Type B pancreatic cell (in vitro differentiated cells): ENCODE measurements around the gene TIMP2. TPM values are rescaled to one million over a fixed set of nuclear protein-coding genes. Genes with fewer than 3 reads are reported as not detected.

ENCODE experiments used
- DNase-seq: peaks from one replicate; pipeline ENCODE4 v3.0.0; 2021; ENCODE audit warnings: mixed read lengths; ENCODE audit not compliant: unreplicated experiment; ENCODE audit errors: extremely low spot score
- H3K27ac Mint-ChIP-seq: 2 replicates; pipeline ENCODE4 v1.8.0; 2021; ENCODE audit warnings: mild to moderate bottlenecking, mixed read lengths
- H3K27me3 Mint-ChIP-seq: 2 replicates; pipeline ENCODE4 v1.8.0; 2021; ENCODE audit warnings: mixed read lengths
- H3K36me3 Mint-ChIP-seq: 2 replicates; pipeline ENCODE4 v1.8.0; 2021; ENCODE audit warnings: mixed read lengths
- H3K4me1 Mint-ChIP-seq: one replicate; pipeline ENCODE4 v1.8.0; 2021; ENCODE audit warnings: mixed read lengths; ENCODE audit not compliant: unreplicated experiment
- H3K4me3 Mint-ChIP-seq: 2 replicates; pipeline ENCODE4 v1.8.0; 2021; ENCODE audit warnings: mild to moderate bottlenecking, mixed read lengths
- H3K9me3 Mint-ChIP-seq: 2 replicates; pipeline ENCODE4 v1.8.0; 2021; ENCODE audit warnings: mixed read lengths
- total RNA-seq: library from RNA; stranded (reverse); gene quantifications from 2 replicates; pipeline ENCODE4 v1.2.1, GENCODE V29; 2021; ENCODE audit warnings: low replicate concordance
- TF ChIP-seq, protein P1 (sequence below): fragments of 200-600 bp; sonication (generic); conservative IDR thresholded peaks from 2 replicates; pipeline ENCODE4 v1.5.0; 2021; ENCODE audit warnings: antibody characterized with exemption, mild to moderate bottlenecking

The TIMP2 gene
- total RNA-seq, 1 donor from 2014 or later, result 125 TPM

DNA sequence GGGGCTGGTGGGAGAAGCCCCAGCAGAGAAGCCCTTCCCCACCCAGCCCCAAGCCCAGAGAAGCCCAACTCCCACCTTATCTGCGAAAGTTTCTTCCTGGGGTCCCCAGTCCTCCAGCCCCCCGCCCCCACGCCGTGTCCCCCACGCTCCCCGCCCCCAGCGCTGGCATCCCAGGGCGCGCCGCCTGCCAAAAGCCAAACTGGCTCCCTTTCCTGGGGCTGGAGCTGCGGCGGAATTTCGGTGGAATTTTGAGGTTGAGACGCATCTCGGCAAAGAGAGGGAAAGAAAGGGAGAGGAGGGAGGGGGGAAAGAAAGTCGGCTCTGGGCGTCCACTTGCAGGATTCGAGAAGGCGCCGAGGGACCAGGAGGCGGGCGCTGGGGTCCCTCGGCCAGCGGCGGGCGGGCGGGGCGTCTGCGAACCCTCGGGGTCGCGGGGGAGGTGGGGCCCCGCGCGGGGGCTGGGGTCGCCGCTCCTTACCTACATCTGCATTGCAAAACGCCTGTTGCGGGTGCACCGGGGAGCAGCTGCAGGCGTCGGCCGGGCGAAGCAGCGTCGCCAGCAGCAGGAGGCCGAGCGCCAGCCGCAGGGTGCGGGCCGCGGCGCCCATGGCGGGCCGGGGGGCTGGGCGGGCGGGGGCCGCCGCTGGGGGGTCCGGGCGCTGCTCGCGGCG is 571 bp downstream of the TIMP2 start:
- H3K27ac Mint-ChIP-seq, result no peak overlapping the region
- H3K36me3 Mint-ChIP-seq, result peaks cover 9% of the 10 kb centered on the region
- no peaks in the 10 kb centered on the region for H3K9me3 Mint-ChIP-seq
- peak overlapping the region; percentile 90 for H3K4me3 Mint-ChIP-seq
- TF ChIP-seq, protein P1, sequence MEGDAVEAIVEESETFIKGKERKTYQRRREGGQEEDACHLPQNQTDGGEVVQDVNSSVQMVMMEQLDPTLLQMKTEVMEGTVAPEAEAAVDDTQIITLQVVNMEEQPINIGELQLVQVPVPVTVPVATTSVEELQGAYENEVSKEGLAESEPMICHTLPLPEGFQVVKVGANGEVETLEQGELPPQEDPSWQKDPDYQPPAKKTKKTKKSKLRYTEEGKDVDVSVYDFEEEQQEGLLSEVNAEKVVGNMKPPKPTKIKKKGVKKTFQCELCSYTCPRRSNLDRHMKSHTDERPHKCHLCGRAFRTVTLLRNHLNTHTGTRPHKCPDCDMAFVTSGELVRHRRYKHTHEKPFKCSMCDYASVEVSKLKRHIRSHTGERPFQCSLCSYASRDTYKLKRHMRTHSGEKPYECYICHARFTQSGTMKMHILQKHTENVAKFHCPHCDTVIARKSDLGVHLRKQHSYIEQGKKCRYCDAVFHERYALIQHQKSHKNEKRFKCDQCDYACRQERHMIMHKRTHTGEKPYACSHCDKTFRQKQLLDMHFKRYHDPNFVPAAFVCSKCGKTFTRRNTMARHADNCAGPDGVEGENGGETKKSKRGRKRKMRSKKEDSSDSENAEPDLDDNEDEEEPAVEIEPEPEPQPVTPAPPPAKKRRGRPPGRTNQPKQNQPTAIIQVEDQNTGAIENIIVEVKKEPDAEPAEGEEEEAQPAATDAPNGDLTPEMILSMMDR, result no peak
- H3K27me3 Mint-ChIP-seq, result no peaks in the 10 kb centered on the region
- DNase-seq, result no peak
- peaks cover 50% of the 10 kb centered on the region for H3K4me1 Mint-ChIP-seq

DNA sequence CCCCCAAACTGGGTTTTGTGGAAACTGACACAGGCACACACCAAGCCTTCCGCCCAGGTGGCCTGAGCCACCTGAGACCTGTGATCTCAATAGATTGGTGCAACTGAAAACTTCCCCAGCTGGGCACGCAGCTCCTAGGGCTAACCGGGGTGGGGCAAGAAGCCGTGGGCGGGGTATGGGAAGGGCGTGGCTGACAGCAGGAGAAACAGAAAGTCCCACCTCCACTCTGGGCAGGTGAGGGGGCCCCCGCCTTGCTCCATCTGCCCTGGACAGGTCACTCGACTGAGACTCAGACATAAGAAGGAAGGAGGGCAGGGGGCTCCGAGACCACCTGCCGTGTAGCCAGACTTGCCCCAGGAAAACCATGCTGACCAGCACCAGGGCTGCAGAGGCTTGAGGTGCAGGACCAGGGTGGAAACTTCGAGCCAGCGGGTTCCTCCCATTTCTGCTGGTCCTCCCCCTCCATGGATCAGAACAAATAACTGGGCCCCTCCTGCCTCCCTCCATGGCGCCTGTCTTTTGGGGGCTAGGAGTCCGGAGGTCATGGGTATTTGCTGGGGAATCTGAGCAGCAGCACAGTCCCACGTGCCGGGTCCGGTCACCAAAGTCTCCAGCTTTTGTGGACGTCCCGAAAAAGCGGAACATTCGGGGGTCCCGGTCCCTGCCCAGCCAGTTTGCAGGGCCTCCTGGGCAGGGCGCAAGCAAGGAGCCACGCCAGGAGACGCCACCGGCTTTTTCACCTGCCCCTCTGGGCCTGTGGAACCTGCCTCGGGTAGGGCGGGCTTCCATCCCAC is 1.3 kb downstream of the TIMP2 start:
- Mint-ChIP-seq H3K27me3 (no peaks in the 10 kb centered on the region), H3K4me3 (peak overlapping the region; percentile 90), H3K36me3 (peaks cover 9% of the 10 kb centered on the region), H3K4me1 (peaks cover 50% of the 10 kb centered on the region), H3K9me3 (no peaks in the 10 kb centered on the region), H3K27ac (peak overlapping the region; percentile 86)
- no peak for DNase-seq
- TF ChIP-seq, protein P1, result no peak

DNA sequence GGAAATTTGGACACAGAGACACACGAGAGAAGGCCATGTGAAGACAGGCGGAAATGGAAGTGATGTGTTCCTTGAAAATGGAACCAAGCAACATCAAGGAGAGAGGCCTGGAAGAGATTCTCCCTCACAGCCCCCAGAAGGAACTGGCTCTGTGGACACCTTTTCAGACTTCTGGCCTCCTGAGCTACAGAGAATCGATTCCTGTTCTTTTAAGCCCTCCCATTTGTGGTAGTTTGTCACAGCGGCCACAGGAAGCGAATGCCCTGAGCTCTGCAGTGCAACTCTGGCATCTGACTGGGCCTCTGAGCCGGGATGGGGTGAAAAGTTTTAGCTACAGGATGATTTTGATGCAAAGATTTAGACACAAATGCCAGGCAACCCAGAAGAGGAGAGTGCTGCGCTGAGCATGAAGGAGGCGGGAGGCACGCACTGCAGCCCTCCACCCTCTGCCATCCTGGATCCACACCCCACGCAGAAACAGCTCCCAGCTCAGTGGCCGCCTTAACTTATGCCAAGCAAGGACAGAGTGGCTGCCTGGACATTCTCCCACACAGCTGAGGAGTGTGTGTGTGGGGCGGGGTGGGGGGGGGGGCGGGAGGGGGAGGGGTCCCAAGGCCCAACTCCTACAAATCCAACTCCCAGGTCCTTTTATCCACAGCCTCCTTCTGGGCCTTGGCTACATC is 2.2 kb downstream of the TIMP2 start:
- H3K27ac Mint-ChIP-seq, result peak overlapping the region; percentile 86
- H3K4me3 Mint-ChIP-seq, result peak overlapping the region; percentile 90
- TF ChIP-seq, protein P1, result no peak
- H3K9me3 Mint-ChIP-seq, result no peaks in the 10 kb centered on the region
- no peaks in the 10 kb centered on the region for H3K27me3 Mint-ChIP-seq
- peaks cover 9% of the 10 kb centered on the region for H3K36me3 Mint-ChIP-seq
- no peak for DNase-seq
- H3K4me1 Mint-ChIP-seq, result peaks cover 52% of the 10 kb centered on the region

DNA sequence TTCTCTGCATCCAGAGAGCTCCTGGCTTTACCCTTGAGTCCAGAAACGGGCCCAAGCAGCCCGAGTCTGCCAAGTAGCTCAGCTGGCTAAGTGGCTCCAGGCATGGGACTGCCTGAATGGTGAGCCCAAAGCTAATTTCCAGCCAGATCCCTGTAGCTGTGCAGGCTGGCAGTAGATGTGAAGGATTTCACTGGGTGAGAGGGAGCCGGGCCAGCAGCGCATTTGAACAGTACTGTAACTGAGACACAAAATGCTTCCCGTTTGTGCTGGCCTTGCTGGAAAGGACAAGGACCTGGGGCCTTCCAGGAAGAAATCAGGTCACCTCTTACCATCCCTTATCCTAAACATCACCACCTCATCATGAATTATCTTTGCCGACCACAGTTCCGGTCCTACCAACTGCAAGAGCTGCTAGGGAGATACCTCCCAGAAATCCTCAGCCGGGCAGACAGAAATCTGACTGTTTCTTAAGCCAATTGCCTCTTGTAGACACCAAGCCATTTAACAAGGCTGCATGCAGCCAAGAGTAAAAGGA is 3.7 kb downstream of the TIMP2 start:
- TF ChIP-seq, protein P1, result no peak
- DNase-seq, result no peak
- H3K4me3 Mint-ChIP-seq, result peak overlapping the region; percentile 86
- H3K9me3 Mint-ChIP-seq, result no peaks in the 10 kb centered on the region
- H3K27ac Mint-ChIP-seq, result peak overlapping the region; percentile 43
- H3K36me3 Mint-ChIP-seq, result peaks cover 12% of the 10 kb centered on the region
- peaks cover 52% of the 10 kb centered on the region for H3K4me1 Mint-ChIP-seq
- H3K27me3 Mint-ChIP-seq, result no peaks in the 10 kb centered on the region

DNA sequence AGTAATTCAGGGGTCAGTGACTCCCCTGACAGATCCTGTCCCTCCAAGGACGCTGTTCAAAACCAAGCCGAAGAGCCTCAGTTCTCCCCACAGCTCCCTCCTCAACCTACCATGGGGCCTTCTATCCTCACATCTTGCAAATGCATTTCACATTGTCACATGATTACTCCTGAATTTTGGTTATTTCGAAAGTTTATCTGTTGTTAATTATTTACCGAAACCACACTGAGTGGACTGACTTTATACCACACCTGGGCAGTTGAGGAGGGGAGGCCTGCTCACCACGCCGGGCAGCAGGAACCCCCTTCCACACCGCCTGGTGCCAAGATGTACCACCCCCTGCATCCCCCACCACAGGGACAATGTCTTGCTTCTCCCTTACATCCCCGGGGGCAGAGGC is 4.7 kb downstream of the TIMP2 start:
- Mint-ChIP-seq H3K9me3 (no peaks in the 10 kb centered on the region), H3K27me3 (no peaks in the 10 kb centered on the region), H3K27ac (peak overlapping the region; percentile 52), H3K4me3 (peak overlapping the region; percentile 44), H3K36me3 (peaks cover 12% of the 10 kb centered on the region), H3K4me1 (peaks cover 53% of the 10 kb centered on the region)
- DNase-seq, result no peak
- TF ChIP-seq, protein P1, result no peak
